Caco-2 (cell line): ENCODE data around the gene SURF4. TPM values are rescaled to one million over a fixed set of nuclear protein-coding genes. Genes with fewer than 3 reads are reported as not detected.

ENCODE experiments used
- BruUV-seq: library from RNA; stranded (reverse); fragments of 400-500 nt; replicated peaks from 2 replicates; lab custom pipeline; 2021; lab: Mats Ljungman, UMichigan
- CTCF ChIA-PET: fragments of 300-600 bp; sonication (Branson Sonifier 250); formaldehyde crosslinking; loops from one replicate; lab custom pipeline; 2022; ENCODE audit warnings: antibody characterized with exemption; lab: Charles Lee
- POLR2A ChIA-PET: fragments of 300-600 bp; sonication (Branson Sonifier 250); formaldehyde crosslinking; loops from one replicate; lab custom pipeline; 2022; ENCODE audit warnings: antibody characterized with exemption; lab: Charles Lee
- DNase-seq, 2 experiments: peaks; one replicate each; pipeline versions ENCODE4 v3.0.0 to v3.0.0-alpha.2; 2020 to 2022
- H3K27me3 ChIP-seq: replicated peaks from 2 replicates; pipeline ENCODE4 v1.6.0; 2011; ENCODE audit warnings: low read length; ENCODE audit not compliant: control insufficient read depth, insufficient read depth
- H3K36me3 ChIP-seq: 2 replicates; pipeline ENCODE4 v1.5.1; 2011; ENCODE audit warnings: low read length; ENCODE audit not compliant: control insufficient read depth, insufficient read depth
- H3K4me1 ChIP-seq: fragments of 250-450 bp; sonication (Bioruptor Pico); 2 replicates; pipeline ENCODE4 v1.5.1; 2020; ENCODE audit warnings: mild to moderate bottlenecking
- H3K4me3 ChIP-seq: 2 replicates; pipeline ENCODE4 v1.5.1; 2011; ENCODE audit warnings: low read depth, mild to moderate bottlenecking, control low read depth, low read length
- H3K9me3 ChIP-seq: fragments of 250-450 bp; sonication (Bioruptor Pico); 2 replicates; pipeline ENCODE4 v1.5.1; 2020; ENCODE audit warnings: mild to moderate bottlenecking, moderate library complexity
- H3K27ac Mint-ChIP-seq: one replicate; pipeline ENCODE4 v1.8.0; 2022; ENCODE audit warnings: mixed read lengths; ENCODE audit not compliant: unreplicated experiment
- H3K27me3 Mint-ChIP-seq: one replicate; pipeline ENCODE4 v1.8.0; 2022; ENCODE audit warnings: mixed read lengths; ENCODE audit not compliant: insufficient read depth, unreplicated experiment
- H3K36me3 Mint-ChIP-seq: one replicate; pipeline ENCODE4 v1.8.0; 2022; ENCODE audit warnings: mild to moderate bottlenecking, mixed read lengths; ENCODE audit not compliant: insufficient read depth, unreplicated experiment
- H3K4me1 Mint-ChIP-seq: one replicate; pipeline ENCODE4 v1.8.0; 2022; ENCODE audit warnings: low read depth, mixed read lengths; ENCODE audit not compliant: unreplicated experiment
- H3K4me3 Mint-ChIP-seq: one replicate; pipeline ENCODE4 v1.8.0; 2022; ENCODE audit warnings: mild to moderate bottlenecking, moderate library complexity, mixed read lengths; ENCODE audit not compliant: unreplicated experiment
- H3K9me3 Mint-ChIP-seq: one replicate; pipeline ENCODE4 v1.8.0; 2022; ENCODE audit warnings: mixed read lengths; ENCODE audit not compliant: unreplicated experiment
- CTCF ChIP-seq, 2 experiments: fragments of 200-600 bp in 1 of 2; IDR thresholded peaks; 1 replicate in 1 of 2; 2 replicates in 1 of 2; pipeline versions ENCODE4 v1.5.1 to v1.8.0; 2011 to 2022; ENCODE audit warnings: antibody characterized with exemption in 1 of 2, control low read depth in 1 of 2, inconsistent platforms in 1 of 2, low read depth in 1 of 2, low read length in 1 of 2, mild to moderate bottlenecking in 1 of 2, moderate library complexity in 1 of 2; ENCODE audit not compliant: insufficient read depth in 1 of 2, severe bottlenecking in 1 of 2, unreplicated experiment in 1 of 2
- intact Hi-C: fragments of 100-400 bp; cut with micrococcal nuclease; formaldehyde crosslinking; loops from one replicate; pipeline ENCODE4 v1.10.0; 2022; ENCODE audit not compliant: unreplicated experiment
- total RNA-seq: library from RNA; stranded (reverse); gene quantifications from 2 replicates; pipeline ENCODE4 v1.2.3, GENCODE V29; 2022

Gene SURF4
- total RNA-seq, 1 experiment from 2014 or later, result 239 TPM

DNA sequence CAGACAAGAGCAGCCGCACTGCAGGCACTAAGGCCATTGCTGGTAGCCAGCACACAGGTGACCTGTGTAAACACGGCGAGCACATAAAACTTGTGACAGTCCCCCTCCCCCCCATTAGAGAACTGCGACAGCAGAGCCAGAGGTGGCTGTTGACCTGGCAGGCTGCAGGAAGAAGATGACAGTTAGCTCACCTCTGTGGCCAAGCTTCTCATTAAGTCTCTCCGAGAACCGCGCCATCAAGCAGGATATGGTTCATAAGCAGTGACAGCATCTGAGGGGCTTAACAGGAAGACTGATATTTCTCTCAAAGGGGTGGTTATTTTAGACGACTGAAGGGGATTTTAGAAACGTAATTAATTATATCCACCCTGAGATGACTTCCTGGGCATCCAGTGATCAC, 5.2 kb downstream of the SURF4 start:
- H3K9me3 Mint-ChIP-seq, result no peaks in the 10 kb centered on the region
- H3K36me3 Mint-ChIP-seq, result peaks cover 85% of the 10 kb centered on the region
- Histone ChIP-seq H3K36me3 (peaks cover 10% of the 10 kb centered on the region), H3K4me1 (peaks cover 6% of the 10 kb centered on the region; the same call in 1 of the 2 replicates), H3K4me3 (no peak overlapping the region), H3K9me3 (no peaks in the 10 kb centered on the region), H3K27me3 (no peaks in the 10 kb centered on the region)
- intact Hi-C loops, result no loop called here
- no TSS peak for BruUV-seq
- no peak for DNase-seq
- H3K4me3 Mint-ChIP-seq, result no peak overlapping the region
- POLR2A ChIA-PET, result interaction anchor here (1.4 kb wide), 1 partner anchor 22 kb away, joined by 6 read pairs; the partner anchor contains the start of genes MED22 and RPL7A
- no peak for TF ChIP-seq CTCF (IDR thresholded peaks at IDR 0.05; ENCODE audit: insufficient read depth in 1 of 2, low read depth in 1 of 2, low read length in 1 of 2, severe bottlenecking in 1 of 2, unreplicated experiment in 1 of 2)
- no peak overlapping the region for H3K27ac Mint-ChIP-seq
- H3K4me1 Mint-ChIP-seq, result peaks cover 24% of the 10 kb centered on the region
- CTCF ChIA-PET, result interaction anchor here (1.1 kb wide), 1 partner anchor 185 kb away, joined by 5 read pairs; no protein-coding TSS in a partner anchor
- H3K27me3 Mint-ChIP-seq, result no peaks in the 10 kb centered on the region

GRCh38 chr9:133369933-133370332, 5.9 kb downstream of the SURF4 start:
- Histone ChIP-seq H3K27me3 (no peaks in the 10 kb centered on the region), H3K4me1 (peaks cover 6% of the 10 kb centered on the region; the same call in 1 of the 2 replicates), H3K4me3 (no peak overlapping the region), H3K9me3 (no peaks in the 10 kb centered on the region), H3K36me3 (peaks cover 12% of the 10 kb centered on the region)
- Mint-ChIP-seq H3K27ac (no peak overlapping the region), H3K4me1 (peaks cover 24% of the 10 kb centered on the region), H3K9me3 (no peaks in the 10 kb centered on the region), H3K36me3 (peaks cover 88% of the 10 kb centered on the region), H3K27me3 (no peaks in the 10 kb centered on the region), H3K4me3 (no peak overlapping the region)
- intact Hi-C loops, result no loop called here
- no peak for TF ChIP-seq CTCF (IDR thresholded peaks at IDR 0.05; ENCODE audit: insufficient read depth in 1 of 2, low read depth in 1 of 2, low read length in 1 of 2, severe bottlenecking in 1 of 2, unreplicated experiment in 1 of 2)
- CTCF ChIA-PET, result no interaction called here
- POLR2A ChIA-PET, result interaction anchor here (1.4 kb wide), 1 partner anchor 22 kb away, joined by 6 read pairs; the partner anchor contains the start of genes MED22 and RPL7A
- BruUV-seq, result no TSS peak
- no peak for DNase-seq

DNA sequence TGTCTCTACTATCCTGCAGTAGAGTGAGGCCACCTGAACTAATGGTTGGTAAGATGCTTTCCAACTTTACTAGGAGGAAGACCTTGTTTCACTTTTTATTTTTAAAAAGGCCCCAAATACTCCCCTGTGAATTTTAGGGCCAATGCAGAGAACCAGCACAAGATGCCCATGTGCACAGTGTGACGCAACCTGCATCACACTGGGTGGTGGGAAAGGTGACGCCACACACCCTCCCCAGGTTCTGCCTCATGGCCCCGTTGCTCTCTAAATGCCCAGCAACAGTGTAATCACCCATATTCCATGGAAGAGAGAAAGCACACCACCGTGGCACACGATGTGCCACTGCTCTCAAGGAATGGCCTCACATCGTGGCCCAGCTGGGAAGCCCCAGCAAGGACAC, 6.4 kb downstream of the SURF4 start:
- Mint-ChIP-seq H3K27ac (no peak overlapping the region), H3K4me1 (peaks cover 24% of the 10 kb centered on the region), H3K9me3 (no peaks in the 10 kb centered on the region), H3K4me3 (no peak overlapping the region), H3K27me3 (no peaks in the 10 kb centered on the region), H3K36me3 (peaks cover 86% of the 10 kb centered on the region)
- Histone ChIP-seq H3K4me1 (peaks cover 6% of the 10 kb centered on the region; the same call in 1 of the 2 replicates), H3K27me3 (no peaks in the 10 kb centered on the region), H3K4me3 (no peak overlapping the region), H3K36me3 (peaks cover 12% of the 10 kb centered on the region), H3K9me3 (no peaks in the 10 kb centered on the region)
- intact Hi-C loops, result no loop called here
- no TSS peak for BruUV-seq
- POLR2A ChIA-PET, result interaction anchor here (1.4 kb wide), 1 partner anchor 21 kb away, joined by 6 read pairs; the partner anchor contains the start of genes MED22 and RPL7A
- CTCF ChIA-PET, result no interaction called here
- DNase-seq, result no peak
- no peak for TF ChIP-seq CTCF (IDR thresholded peaks at IDR 0.05; ENCODE audit: insufficient read depth in 1 of 2, low read depth in 1 of 2, low read length in 1 of 2, severe bottlenecking in 1 of 2, unreplicated experiment in 1 of 2)
